Activated CD4-positive, CD25-positive, alpha-beta regulatory T cell treated with anti-CD3 and anti-CD28 coated beads, Interleukin-2, amount 50 U/mL, for 16 hours (primary cell): ENCODE measurements around the gene SLFN12.
"Not testable (repeated sequence)": the region's sequence is repeated elsewhere in the genome, so short reads cannot be mapped to it uniquely, and the experiment has no call there.

Experiments
- DNase-seq: peaks from one replicate; pipeline ENCODE4 v3.0.0-alpha.2; 2020; ENCODE audit warnings: low read depth, low spot score

Gene SLFN12

GRCh38 chr17:35414247-35414646, 18.1 kb downstream of the SLFN12 start:
- DNase-seq, result no peak

GRCh38 chr17:35407531-35407930, 24.8 kb downstream of the SLFN12 start:
- DNase-seq, result no peak

- DNase-seq, result no peak
Observed at GRCh38 chr17:35406568-35406967, 25.7 kb downstream of the SLFN12 start.

- no peak for DNase-seq
Observed at GRCh38 chr17:35404360-35404759, 27.9 kb downstream of the SLFN12 start.

GRCh38 chr17:35393783-35394182, 38.5 kb downstream of the SLFN12 start:
- not testable (repeated sequence) for DNase-seq

- DNase-seq, result no peak
Observed at GRCh38 chr17:35390663-35391062, 41.6 kb downstream of the SLFN12 start.

- DNase-seq, result no peak
Observed at GRCh38 chr17:35390156-35390555, 42.1 kb downstream of the SLFN12 start.

- no peak for DNase-seq
Observed at GRCh38 chr17:35387496-35387895, 44.8 kb downstream of the SLFN12 start.

- DNase-seq, result no peak
Observed at GRCh38 chr17:35377706-35378105, 54.6 kb downstream of the SLFN12 start.

- no peak for DNase-seq
Observed at GRCh38 chr17:35377068-35377467, 55.2 kb downstream of the SLFN12 start.

GRCh38 chr17:35376245-35376644, 56.1 kb downstream of the SLFN12 start:
- no peak for DNase-seq

GRCh38 chr17:35374766-35375344, 57.4 kb downstream of the SLFN12 start:
- no peak for DNase-seq

- no peak for DNase-seq
Observed at GRCh38 chr17:35373984-35374765, 58.1 kb downstream of the SLFN12 start.

GRCh38 chr17:35373534-35373983, 58.7 kb downstream of the SLFN12 start, which contains the start of gene SLFN11:
Gene SLFN11, minus strand, starts transcription at chr17:35373621. Its CDS starts 9,814 bp downstream, at chr17:35363807.
- peak; percentile 76 for DNase-seq

GRCh38 chr17:35372846-35373533, 59.3 kb downstream of the SLFN12 start:
- no peak for DNase-seq

- no peak for DNase-seq
Observed at GRCh38 chr17:35371934-35372333, 60.4 kb downstream of the SLFN12 start.

- DNase-seq, result no peak
Observed at GRCh38 chr17:35368081-35368830, 64.0 kb downstream of the SLFN12 start.

- no peak for DNase-seq
Observed at GRCh38 chr17:35361027-35361426, 71.3 kb downstream of the SLFN12 start.
